NK-92 treated with Interleukin-12 subunit alpha and Interleukin-12 subunit beta, amount 100 ng/mL, for 24 hours (cell line): ENCODE measurements around the gene KLC4.
"Not testable (repeated sequence)": the region's sequence is repeated elsewhere in the genome, so short reads cannot be mapped to it uniquely, and the experiment has no call there.

Experiments used
- DNase-seq: peaks from one replicate; lab custom pipeline; 2025; lab: John Stamatoyannopoulos, UW

The KLC4 gene

DNA sequence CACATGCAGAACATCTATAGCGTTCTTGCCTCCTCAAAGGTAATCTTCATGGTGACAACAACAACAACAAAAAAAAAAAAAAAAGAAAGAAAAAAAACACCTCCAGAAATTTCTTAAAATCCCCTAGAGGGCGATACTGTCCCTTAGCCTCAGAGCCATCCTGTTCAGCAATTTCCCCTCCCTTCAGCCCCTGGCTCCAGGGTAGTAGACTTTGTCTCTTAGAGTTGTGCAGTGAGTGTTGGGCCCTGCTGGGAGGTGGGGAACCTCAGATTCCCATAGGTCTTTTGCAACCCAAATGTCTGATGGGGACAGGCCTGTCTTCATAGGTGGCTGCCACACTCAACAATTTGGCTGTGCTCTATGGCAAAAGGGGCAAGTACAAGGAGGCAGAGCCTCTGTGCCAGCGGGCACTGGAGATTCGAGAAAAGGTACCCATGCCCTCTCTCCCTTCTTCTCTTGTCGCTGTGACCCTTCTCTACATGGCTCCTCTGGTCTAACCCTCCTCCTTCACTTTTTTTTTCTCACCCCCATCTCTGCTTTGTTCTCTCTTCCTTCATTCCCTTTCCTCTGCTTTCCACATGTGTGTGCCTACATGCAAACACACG, 10.7 kb downstream of the KLC4 start:
- no peak for DNase-seq

DNA sequence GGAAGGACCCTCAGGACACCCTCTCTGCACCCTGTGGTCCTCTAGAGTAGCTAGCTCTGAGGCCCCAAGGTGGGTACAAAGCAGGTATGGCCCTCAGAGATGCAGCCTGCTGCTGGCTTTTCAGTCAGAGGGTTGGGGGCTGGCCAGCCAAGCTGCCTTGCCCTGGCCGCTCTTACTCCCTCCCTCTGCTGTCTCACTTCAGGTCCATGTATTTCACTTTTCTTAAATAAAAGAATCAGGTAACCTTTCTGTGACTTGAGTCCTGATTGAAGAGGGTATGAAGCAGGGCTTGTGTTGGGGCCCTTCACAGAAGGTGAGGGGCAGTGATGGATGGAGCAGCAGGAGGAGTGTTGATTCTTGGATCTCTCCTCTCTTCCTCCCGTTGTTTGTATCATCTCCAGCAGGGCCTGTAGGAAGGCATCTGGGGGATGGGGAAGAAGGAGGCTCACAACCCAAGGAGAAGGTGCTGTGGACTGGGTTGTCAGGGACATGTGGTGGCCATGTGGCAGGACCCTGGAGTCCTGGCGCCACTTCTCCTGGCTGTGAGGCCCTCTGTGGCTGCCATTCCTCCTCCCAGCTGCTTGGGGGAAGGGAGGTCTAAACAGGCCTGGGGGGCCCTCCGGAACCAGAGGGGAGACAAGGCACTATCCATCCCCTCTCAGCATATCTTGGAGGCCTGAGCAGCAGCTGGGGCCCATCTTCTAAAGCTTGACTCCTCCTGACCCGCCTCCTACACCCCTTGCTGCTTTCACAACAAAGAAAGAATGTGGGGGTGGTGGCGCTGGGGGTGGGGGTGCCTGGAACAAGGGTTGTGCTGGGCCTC, 15.6 kb downstream of the KLC4 start:
- no peak for DNase-seq

GRCh38 chr6:43075670-43076463, 16.4 kb downstream of the KLC4 start, which contains the start of gene PTK7:
PTK7 (plus strand) TSS chr6:43076314; CDS start chr6:43076489, 175 bp downstream.
- DNase-seq: no peak

- no peak for DNase-seq
These were observed 17.3 kb downstream of the KLC4 start for GRCh38 chr6:43076464-43077332.

- DNase-seq: no peak
These were observed 17.9 kb downstream of the KLC4 start for GRCh38 chr6:43077333-43077809.

DNA sequence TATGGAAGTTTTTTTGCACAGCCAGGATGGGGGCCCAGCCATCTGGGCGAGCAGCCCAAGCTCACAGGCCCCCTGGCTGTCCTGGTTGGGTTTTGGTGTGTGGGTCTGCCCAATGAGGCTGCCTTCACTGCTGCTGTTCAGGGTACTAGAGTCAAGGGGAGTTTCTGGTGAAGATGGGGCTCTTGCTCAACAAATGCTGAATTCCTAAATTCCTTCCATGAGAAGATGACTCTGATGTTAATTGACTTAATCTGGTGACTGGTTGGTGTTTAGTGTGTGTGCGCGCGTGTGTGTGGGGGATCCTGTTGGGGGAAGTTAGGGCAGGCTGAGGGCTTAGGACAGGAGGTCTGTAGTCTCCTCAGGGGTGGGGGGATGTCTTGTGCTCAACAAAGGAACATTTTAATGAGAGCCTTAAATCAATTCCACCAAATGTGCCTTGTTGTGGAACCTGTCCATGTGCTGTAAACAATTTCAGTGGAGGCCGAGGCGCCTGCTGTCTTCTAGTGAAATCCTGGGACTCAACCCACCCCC, 18.6 kb downstream of the KLC4 start:
- DNase-seq: no peak

GRCh38 chr6:43078691-43079090, 19.3 kb downstream of the KLC4 start:
- no peak for DNase-seq

GRCh38 chr6:43081043-43081442, 21.6 kb downstream of the KLC4 start:
- DNase-seq: no peak

DNA sequence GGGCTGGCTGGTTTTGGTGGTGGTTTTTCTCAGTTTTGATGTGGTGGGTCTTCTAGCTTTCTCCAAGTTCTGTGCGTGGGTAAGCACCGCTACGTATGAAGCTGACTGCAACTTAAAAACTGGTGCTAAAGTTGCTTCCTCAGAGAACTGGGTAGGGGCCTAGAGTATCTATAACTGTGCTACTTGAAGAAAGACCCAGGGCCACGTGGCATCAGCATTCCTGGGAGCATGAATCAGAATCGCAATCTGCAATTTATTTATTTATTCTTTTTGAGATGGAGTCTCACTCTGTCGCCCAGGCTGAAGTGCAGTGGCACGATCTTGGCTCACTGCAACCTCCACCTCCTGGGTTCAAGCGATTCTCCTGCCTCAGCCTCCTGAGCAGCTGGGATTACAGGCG, 22.5 kb downstream of the KLC4 start:
- DNase-seq: not testable (repeated sequence)

DNA sequence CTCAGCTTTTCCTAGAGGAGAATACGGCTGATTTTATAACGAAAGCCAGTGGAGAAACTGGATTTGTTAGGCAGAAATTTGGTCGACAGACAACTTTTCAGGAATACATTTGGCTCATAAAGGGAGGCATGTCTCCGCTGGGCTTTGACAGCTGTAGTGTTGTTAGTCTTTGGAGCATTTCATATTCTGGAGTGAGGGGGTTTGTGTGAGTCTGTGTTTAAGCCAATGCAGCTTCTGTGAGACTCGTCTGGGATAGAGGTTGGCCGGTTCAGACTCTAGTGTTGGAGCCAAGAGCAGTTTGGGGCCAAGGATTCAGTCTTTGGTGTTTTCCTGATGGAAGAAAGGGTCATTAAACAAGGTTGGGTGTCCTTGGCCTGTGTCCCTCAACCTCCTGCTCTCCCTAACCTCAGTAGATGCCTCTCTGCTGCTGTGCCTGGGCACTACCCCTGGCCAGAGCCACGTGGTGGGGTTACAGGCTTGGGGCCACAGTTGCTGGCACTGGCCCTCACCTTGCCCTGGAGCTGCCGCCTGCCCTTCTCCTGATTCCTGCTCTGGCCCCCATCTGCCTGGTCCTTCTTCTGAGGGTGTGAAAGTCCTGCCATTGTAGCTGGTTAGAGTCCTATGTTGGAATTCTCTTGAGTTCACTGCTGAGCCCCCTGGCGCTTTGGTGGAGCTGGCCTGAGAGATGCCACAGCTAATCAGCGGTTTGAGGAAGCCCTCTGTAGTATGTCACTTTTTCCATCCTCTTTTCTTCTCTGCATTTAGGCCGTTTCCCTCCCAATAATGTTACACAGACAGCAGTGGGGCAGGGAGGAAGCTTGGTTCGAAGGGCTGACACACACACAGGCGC, 23.6 kb downstream of the KLC4 start:
- DNase-seq: no peak

DNA sequence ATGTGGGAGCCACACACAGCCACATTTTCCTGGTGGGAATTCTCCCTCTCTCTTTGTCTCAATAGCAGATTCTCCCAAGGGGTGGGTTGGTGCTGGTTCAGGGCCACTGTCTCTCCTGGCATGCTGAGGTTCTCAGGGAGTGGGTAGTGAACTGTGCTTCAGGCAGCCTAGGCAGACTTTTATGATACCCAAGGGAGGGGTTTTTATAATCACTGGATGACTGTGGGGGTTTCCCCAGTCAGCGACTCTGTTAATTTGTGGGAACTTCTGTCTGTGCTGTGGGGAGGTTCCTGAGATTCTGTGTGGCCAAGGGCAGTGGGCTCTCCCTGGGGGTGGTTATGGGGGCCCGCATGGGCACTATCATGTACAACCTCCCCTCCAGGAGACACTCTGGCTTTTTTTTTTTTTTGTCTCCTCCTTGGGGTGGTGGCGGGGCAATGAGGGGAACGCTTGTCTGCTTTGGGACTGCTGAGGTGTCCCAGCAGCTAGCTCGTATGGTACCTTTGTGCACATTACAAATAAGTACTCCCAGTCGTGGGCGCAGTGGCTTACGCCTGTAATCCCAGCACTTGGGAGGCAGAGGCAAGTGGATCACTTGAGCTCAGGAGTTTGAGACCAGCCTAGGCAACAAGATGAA, 26.7 kb downstream of the KLC4 start:
- DNase-seq: no peak

DNA sequence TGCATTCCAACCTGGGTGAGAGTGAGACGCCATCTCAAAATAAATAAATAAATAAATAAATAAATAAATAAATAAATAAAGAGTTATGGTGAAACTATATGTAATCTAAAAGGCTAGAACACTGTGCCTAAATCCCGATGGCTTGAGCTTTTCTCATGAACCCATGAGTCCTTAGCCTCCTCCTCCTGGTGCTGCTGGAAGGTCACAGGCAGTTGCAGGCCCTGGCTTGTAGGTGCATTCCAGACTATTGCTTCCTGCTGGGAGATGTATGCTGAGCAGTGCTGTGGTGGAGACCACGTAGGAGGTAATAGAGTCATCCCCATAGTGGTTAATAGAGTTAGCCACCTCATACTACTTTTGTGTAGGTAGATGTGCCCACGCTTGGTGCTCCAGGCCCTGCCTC, 29.2 kb downstream of the KLC4 start:
- no peak for DNase-seq

- DNase-seq: no peak
These were observed 30.0 kb downstream of the KLC4 start for GRCh38 chr6:43089467-43089866.

- DNase-seq: no peak
These were observed 30.6 kb downstream of the KLC4 start for GRCh38 chr6:43089874-43090558.

DNA sequence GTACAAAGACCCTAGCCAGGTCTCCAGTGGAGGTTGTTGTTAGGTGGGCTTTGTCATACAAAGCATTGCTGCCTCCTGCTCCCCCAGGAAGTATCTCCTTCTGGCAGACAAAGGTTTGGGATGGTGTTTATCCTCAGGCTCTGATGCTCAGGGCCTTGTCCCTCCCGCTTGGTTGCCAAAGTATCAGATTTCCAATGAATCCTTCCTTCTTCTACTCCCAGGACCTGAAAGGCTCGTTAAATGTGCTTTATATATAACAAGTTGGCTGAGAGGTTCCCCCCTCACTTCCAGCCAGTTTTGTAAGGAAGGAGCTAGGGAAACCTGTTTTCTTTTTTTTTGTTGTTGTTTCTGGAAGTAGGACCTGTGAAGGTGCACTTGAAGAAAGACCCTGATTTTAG, 31.1 kb downstream of the KLC4 start:
- no peak for DNase-seq

DNA sequence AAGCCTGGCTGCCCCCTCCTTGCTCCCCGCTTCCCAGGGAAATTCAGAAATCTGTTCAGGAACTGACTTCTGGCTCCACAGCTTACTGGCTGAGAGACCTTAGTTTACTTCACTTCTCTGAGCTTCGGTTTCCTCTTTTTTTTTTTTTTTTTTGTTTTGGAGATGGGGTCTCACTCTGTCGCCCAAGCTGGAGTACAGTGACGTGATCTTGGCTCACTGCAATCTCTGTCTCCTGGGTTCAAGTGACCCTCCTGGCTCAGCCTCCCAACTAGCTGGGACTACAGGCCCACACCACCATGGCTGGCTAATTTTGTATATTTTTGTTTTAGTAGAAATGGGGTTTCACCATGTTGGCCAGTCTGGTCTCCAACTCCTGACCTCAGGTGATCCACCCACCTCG, 31.6 kb downstream of the KLC4 start:
- no peak for DNase-seq

DNA sequence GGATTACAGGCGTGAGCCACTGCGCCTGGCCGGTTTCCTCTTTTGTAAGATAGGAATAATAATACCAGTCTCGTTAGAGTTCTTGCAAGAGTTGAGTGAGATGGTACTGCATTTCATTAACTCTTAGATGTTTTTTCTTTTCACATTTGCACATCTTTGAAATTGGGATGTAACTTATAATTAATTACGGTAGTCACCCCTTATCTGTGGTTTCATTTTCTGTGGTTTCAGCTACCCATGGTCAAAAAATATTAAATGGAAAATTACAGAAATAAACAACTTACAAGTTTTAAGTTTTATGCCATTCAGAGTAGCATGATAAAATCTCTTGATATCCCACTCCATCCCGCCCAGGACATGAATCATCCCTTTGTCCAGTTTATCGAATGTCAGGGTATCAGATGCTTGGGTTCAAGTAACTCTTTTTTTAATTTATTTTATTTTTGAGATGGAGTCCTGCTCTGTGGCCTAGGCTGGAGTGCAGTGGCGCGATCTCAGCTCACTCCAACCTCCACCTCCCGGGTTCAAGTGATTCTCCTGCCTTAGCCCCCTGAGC, 32.1 kb downstream of the KLC4 start:
- no peak for DNase-seq

DNA sequence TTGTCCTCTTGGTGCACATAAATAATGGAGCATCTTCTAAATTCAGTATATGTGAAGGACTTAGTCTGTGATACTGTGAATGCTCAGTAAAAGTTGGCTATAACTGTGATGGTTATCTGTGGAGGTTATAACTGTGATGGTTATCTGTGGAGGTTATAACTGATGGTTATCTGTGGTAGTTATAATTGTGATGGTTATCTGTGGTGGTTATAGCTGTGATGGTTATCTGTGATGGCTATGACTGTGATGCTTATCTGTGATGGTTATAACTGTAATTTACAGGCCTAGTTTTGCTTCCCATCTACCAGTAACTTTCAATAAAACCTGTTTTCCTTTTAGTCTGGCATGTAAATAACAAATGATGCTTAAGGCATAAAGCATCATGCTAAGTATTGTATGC, 33.2 kb downstream of the KLC4 start:
- DNase-seq: no peak
